NCI-H2227 (cell line): ENCODE results near the gene MASTL.

Experiments used
- DNase-seq: peaks from one replicate; lab custom pipeline; 2025; ENCODE audit not compliant: unreplicated experiment; lab: John Stamatoyannopoulos, UW

Gene MASTL

GRCh38 chr10:27225011-27225590 lies 69.9 kb downstream of the MASTL start:
- no peak for DNase-seq

GRCh38 chr10:27225642-27226257 lies 70.6 kb downstream of the MASTL start:
- DNase-seq = no peak

- DNase-seq = no peak
These were observed 74.9 kb downstream of the MASTL start for GRCh38 chr10:27230022-27230421.

GRCh38 chr10:27235706-27236105 lies 80.6 kb downstream of the MASTL start:
- no peak for DNase-seq
